Measurements from ENCODE around the gene TBC1D4. TPM values are rescaled to one million over a fixed set of nuclear protein-coding genes. Genes with fewer than 3 reads are reported as not detected.

TBC1D4 gene
- total and polyA plus RNA-seq, 2 donors from 2014 or later: 14.7 to 51.8 TPM

DNA sequence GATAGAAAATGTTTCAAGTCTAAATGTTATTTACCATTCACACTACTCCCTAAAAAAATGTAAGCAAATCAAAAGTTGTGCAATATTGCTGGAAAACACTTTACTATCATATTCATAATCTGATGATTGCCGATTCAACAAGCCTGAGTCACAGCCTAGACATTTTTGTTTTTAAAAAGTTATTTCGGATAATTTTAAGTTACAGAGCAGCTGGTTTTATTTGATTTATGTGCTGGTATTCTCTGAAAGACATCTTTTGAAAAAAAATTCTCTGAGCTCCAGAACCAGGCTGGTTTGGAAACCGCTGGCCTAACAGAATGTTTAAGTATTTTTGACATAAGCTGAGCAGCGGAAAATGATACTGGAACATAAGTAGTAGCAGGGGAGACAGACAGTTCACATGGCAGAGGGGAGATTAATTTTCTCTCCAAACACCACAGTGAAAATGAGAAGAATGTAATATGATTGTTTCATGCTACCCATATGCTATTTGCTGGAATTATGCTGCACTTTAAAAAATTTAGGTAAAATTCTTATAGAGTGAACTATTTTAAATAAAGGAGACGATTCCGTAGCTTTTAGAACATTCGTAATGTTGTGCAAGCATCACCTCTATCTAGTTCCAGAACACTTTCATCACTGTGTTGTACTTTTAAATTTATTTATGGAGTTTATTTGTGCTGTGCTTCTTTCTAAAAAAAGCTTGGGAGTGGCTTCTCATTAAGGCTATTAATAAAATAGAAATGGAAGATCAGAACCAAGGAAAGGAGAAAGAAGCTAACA is 36.1 kb downstream of the TBC1D4 start:
- Histone ChIP-seq H3K36me3 (ENCODE audit: control insufficient read depth in 2 of 3, insufficient read depth in 3 of 3, low read length in 3 of 3) (no peaks in the 10 kb centered on the region), H3K4me3 (ENCODE audit: low read length in 3 of 3) (peak overlapping the region in 2 of 3 donors; percentile 8 to 11), H3K9ac (ENCODE audit: low read length in 3 of 3) (no peak overlapping the region), H3K27ac (ENCODE audit: low read depth in 2 of 2, low read length in 2 of 2) (peak overlapping the region in 1 of 2 donors; percentile 15), H3K27me3 (ENCODE audit: control insufficient read depth, insufficient read depth, low read length) (no peaks in the 10 kb centered on the region), H3K9me3 (ENCODE audit: control insufficient read depth in 2 of 3, insufficient read depth in 1 of 3, low read length in 3 of 3) (no peaks in the 10 kb centered on the region), H3K4me1 (ENCODE audit: control insufficient read depth in 2 of 3, insufficient read depth in 2 of 3, low read depth in 1 of 3, low read length in 3 of 3) (peaks cover 0 to 24% (median 2%) of the 10 kb centered on the region in 3 donors)
- intact Hi-C loops (cut with DNase I): no loop called here
- DNase-seq: no peak
- peak; percentile 21 for FAIRE-seq
- TF ChIP-seq, protein P1, sequence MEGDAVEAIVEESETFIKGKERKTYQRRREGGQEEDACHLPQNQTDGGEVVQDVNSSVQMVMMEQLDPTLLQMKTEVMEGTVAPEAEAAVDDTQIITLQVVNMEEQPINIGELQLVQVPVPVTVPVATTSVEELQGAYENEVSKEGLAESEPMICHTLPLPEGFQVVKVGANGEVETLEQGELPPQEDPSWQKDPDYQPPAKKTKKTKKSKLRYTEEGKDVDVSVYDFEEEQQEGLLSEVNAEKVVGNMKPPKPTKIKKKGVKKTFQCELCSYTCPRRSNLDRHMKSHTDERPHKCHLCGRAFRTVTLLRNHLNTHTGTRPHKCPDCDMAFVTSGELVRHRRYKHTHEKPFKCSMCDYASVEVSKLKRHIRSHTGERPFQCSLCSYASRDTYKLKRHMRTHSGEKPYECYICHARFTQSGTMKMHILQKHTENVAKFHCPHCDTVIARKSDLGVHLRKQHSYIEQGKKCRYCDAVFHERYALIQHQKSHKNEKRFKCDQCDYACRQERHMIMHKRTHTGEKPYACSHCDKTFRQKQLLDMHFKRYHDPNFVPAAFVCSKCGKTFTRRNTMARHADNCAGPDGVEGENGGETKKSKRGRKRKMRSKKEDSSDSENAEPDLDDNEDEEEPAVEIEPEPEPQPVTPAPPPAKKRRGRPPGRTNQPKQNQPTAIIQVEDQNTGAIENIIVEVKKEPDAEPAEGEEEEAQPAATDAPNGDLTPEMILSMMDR (IDR thresholded peaks at IDR 0.05; ENCODE audit: borderline replicate concordance, extremely low read depth, insufficient read depth): no peak

DNA sequence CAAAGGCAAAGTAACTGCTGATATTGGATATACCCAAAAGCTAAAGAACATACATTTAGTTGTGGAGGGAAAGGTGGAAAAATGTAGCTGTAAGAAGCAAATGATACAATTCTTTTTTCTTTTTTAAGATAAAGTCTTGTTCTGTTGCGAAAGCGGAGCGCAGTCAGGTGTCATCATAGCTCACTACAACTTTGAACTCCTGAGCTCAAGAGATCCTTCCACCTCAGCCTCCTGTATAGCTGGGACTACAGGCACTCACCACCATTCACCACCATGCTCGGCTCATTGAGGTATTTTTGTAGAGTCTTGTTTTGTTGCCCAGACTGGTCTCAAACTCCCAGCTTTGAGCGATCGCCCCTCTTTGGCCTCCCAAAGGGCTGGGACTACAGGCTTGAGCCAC is 38.0 kb downstream of the TBC1D4 start:
- Histone ChIP-seq H3K9ac (ENCODE audit: low read length in 3 of 3) (peak overlapping the region in 1 of 3 donors; percentile 34), H3K4me3 (ENCODE audit: low read length in 3 of 3) (peak overlapping the region in 2 of 3 donors; percentile 9 to 46), H3K36me3 (ENCODE audit: control insufficient read depth in 2 of 3, insufficient read depth in 3 of 3, low read length in 3 of 3) (no peaks in the 10 kb centered on the region), H3K9me3 (ENCODE audit: control insufficient read depth in 2 of 3, insufficient read depth in 1 of 3, low read length in 3 of 3) (no peaks in the 10 kb centered on the region), H3K27me3 (ENCODE audit: control insufficient read depth, insufficient read depth, low read length) (no peaks in the 10 kb centered on the region), H3K27ac (ENCODE audit: low read depth in 2 of 2, low read length in 2 of 2) (peak overlapping the region; percentile 1 to 66), H3K4me1 (ENCODE audit: control insufficient read depth in 2 of 3, insufficient read depth in 2 of 3, low read depth in 1 of 3, low read length in 3 of 3) (peaks cover 0 to 26% (median 6%) of the 10 kb centered on the region in 3 donors)
- TF ChIP-seq, protein P1 (IDR thresholded peaks at IDR 0.05; ENCODE audit: borderline replicate concordance, extremely low read depth, insufficient read depth): no peak
- DNase-seq: no peak
- intact Hi-C loops (cut with DNase I): no loop called here
- FAIRE-seq: no peak

DNA sequence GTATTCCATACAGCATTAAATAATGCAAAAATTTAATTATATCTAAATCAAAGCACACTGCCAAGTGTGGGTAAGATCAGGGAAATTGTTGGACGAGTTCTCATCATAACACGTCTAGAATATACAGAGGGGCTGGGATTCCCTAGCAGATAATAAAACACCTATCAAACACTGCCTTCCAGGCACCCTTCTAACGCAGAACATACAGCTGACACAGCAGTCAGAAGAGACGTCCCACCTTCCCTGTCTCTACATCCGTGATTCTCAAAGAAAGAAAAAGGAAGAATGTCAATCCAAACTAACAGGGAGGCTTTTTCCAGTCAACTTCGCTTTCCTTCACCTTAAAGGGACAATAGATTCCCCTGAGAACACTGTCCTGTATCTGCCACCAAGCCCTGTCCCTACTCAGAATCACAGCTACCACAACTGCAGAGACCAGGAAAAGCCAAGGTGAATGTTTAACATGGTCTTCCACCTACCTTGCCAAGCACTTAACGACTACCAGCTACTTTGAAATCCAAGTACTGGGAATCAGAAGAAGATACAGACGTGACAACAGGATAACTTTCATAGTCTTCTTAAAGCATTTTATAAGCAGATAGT is 38.5 kb downstream of the TBC1D4 start:
- no peak for FAIRE-seq
- DNase-seq: peak in 1 of 5 donors; percentile 13

More for the DNA sequence above, 38.5 kb downstream of the TBC1D4 start:
- no peaks in the 10 kb centered on the region for H3K27me3 ChIP-seq (ENCODE audit: control insufficient read depth, insufficient read depth, low read length)
- H3K36me3 ChIP-seq (ENCODE audit: control insufficient read depth in 2 of 3, insufficient read depth in 3 of 3, low read length in 3 of 3): no peaks in the 10 kb centered on the region
- peak overlapping the region; percentile 66 to 71 for H3K27ac ChIP-seq (ENCODE audit: low read depth in 2 of 2, low read length in 2 of 2)
- TF ChIP-seq, protein P1 (IDR thresholded peaks at IDR 0.05; ENCODE audit: borderline replicate concordance, extremely low read depth, insufficient read depth): no peak
- peaks cover 0 to 26% (median 6%) of the 10 kb centered on the region in 3 donors for H3K4me1 ChIP-seq (ENCODE audit: control insufficient read depth in 2 of 3, insufficient read depth in 2 of 3, low read depth in 1 of 3, low read length in 3 of 3)
- intact Hi-C loops (cut with DNase I): no loop called here
- peak overlapping the region in 2 of 3 donors; percentile 46 to 55 for H3K4me3 ChIP-seq (ENCODE audit: low read length in 3 of 3)
- H3K9me3 ChIP-seq (ENCODE audit: control insufficient read depth in 2 of 3, insufficient read depth in 1 of 3, low read length in 3 of 3): no peaks in the 10 kb centered on the region
- peak overlapping the region in 1 of 3 donors; percentile 34 for H3K9ac ChIP-seq (ENCODE audit: low read length in 3 of 3)
